Upper lobe of left lung (tissue), 6 donors: ENCODE data around the gene TTC9B. TPM values are rescaled to one million over a fixed set of nuclear protein-coding genes. Genes with fewer than 3 reads are reported as not detected.

Source experiments
- total RNA-seq, 6 donors: library from RNA; depleted of rRNA in 4 of 6; stranded (reverse); fragments of >200 nt in 4 of 6; gene quantifications; one replicate each; pipeline versions ENCODE4 v1.1.0 to v1.2.1, GENCODE V29; 2016 to 2021
- donor health status: DM: no; HTN: no; CAD: no; lungs with moderate emphysema.
- donor health status: DM: no; HTN: yes; CAD: no; lungs with severe emphysema.

TTC9B gene
- total RNA-seq, 6 donors from 2014 or later: not detected

Other genes with a start within 250 kb of the TTC9B start
- gene PSMC4, start 247.2 kb downstream of the TTC9B start, total RNA-seq: 10 to 100 TPM; 41.1 to 85.7 (median 59.9) TPM
- gene ZNF546, start 221.3 kb downstream of the TTC9B start, total RNA-seq: 1 to 10 TPM; 2.1 to 6.4 (median 5.0) TPM
- gene ZNF780B, start 162.2 kb downstream of the TTC9B start, total RNA-seq: 10 to 100 TPM in 5 of 6 donors, 1 to 10 TPM in 1; 9.4 to 50.3 (median 20.9) TPM
- 10 to 100 TPM in 5 of 6 donors, 1 to 10 TPM in 1; 7.4 to 17.1 (median 13.6) TPM for gene ZNF780A, start 127.4 kb downstream of the TTC9B start, total RNA-seq
- 10 to 100 TPM in 5 of 6 donors, 1 to 10 TPM in 1; 9.0 to 56.6 (median 18.4) TPM for gene MAP3K10, start 27.0 kb downstream of the TTC9B start, total RNA-seq
- gene CCNP, start 8.3 kb upstream of the TTC9B start, total RNA-seq: under 1 TPM in 3 of 6 donors, not detected in 3; 0.31 to 1.00 (median 0.79) TPM
- gene AKT2, start 67.0 kb upstream of the TTC9B start, total RNA-seq: 100 to 1,000 TPM in 4 of 6 donors, 10 to 100 TPM in 2; 59.7 to 164 (median 105) TPM
- 10 to 100 TPM; 12.6 to 59.7 (median 16.4) TPM for gene C19orf47, start 130.0 kb upstream of the TTC9B start, total RNA-seq
- 100 to 1,000 TPM; 257 to 710 (median 470) TPM for gene PLD3, start 130.3 kb upstream of the TTC9B start, total RNA-seq
- 1 to 10 TPM in 1 of 6 donors, under 1 TPM in 4, not detected in 1; 0.17 to 1.0 (median 0.46) TPM for gene HIPK4, start 171.8 kb upstream of the TTC9B start, total RNA-seq
- 100 to 1,000 TPM in 1 of 6 donors, 10 to 100 TPM in 5; 30.1 to 146 (median 51.5) TPM for gene PRX, start 195.0 kb upstream of the TTC9B start, total RNA-seq
- gene SERTAD1, start 207.6 kb upstream of the TTC9B start, total RNA-seq: 10 to 100 TPM in 4 of 6 donors, 1 to 10 TPM in 2; 2.1 to 37.5 (median 18.4) TPM
- 10 to 100 TPM in 5 of 6 donors, 1 to 10 TPM in 1; 8.9 to 44.5 (median 21.9) TPM for gene SERTAD3, start 226.0 kb upstream of the TTC9B start, total RNA-seq
- 100 to 1,000 TPM in 5 of 6 donors, 10 to 100 TPM in 1; 77.5 to 379 (median 223) TPM for gene BLVRB, start 247.4 kb upstream of the TTC9B start, total RNA-seq
- 1 to 10 TPM in 1 of 6 donors, under 1 TPM in 5; 0.33 to 8.4 (median 0.67) TPM for gene SPTBN4, start 248.6 kb upstream of the TTC9B start, total RNA-seq